Mesenchymal stem cell (in vitro differentiated cells and primary cell): ENCODE measurements around the gene LRRC28.

ENCODE experiments used
- DNase-seq: peaks from one replicate; pipeline ENCODE4 v3.0.0-alpha.2; 2013
- H2AFZ ChIP-seq: one replicate; pipeline ENCODE4 v1.6.1; 2013; ENCODE audit warnings: low read depth, mild to moderate bottlenecking, control low read depth, inconsistent platforms, low read length, moderate library complexity
- H2AK5ac ChIP-seq: 2 replicates; pipeline ENCODE4 v1.6.1; 2013; ENCODE audit warnings: low read length, moderate library complexity, mild to moderate bottlenecking, inconsistent platforms; ENCODE audit not compliant: severe bottlenecking
- H2BK120ac ChIP-seq: one replicate; pipeline ENCODE4 v1.6.1; 2013; ENCODE audit warnings: low read depth, mild to moderate bottlenecking, inconsistent platforms, low read length, moderate library complexity
- H2BK12ac ChIP-seq, 2 experiments: one replicate each; pipeline ENCODE4 v1.6.1; 2013; ENCODE audit warnings: inconsistent platforms in 2 of 2, low read length in 2 of 2, mild to moderate bottlenecking in 2 of 2, moderate library complexity in 2 of 2, control low read depth in 1 of 2
- H2BK15ac ChIP-seq: one replicate; pipeline ENCODE4 v1.6.1; 2013; ENCODE audit warnings: mild to moderate bottlenecking, low read depth, inconsistent platforms; ENCODE audit not compliant: poor library complexity, severe bottlenecking
- H2BK5ac ChIP-seq: 2 replicates; pipeline ENCODE4 v1.6.1; 2013; ENCODE audit warnings: low read depth, mild to moderate bottlenecking, low read length, control low read depth, inconsistent platforms; ENCODE audit not compliant: poor library complexity, severe bottlenecking
- H3K14ac ChIP-seq, 2 experiments: one replicate each; pipeline ENCODE4 v1.6.1; 2013; ENCODE audit warnings: inconsistent platforms in 2 of 2, low read length in 2 of 2, control low read depth in 1 of 2, mild to moderate bottlenecking in 1 of 2, moderate library complexity in 1 of 2
- H3K18ac ChIP-seq, 2 experiments: one replicate each; pipeline ENCODE4 v1.6.1; 2013; ENCODE audit warnings: inconsistent platforms in 2 of 2, low read length in 2 of 2, control low read depth in 1 of 2, low read depth in 1 of 2, mild to moderate bottlenecking in 1 of 2
- H3K23ac ChIP-seq, 2 experiments: one replicate each; pipeline ENCODE4 v1.6.1; 2013; ENCODE audit warnings: inconsistent platforms in 2 of 2, low read length in 2 of 2, mild to moderate bottlenecking in 2 of 2, moderate library complexity in 2 of 2, control low read depth in 1 of 2
- H3K27ac ChIP-seq: 2 replicates; pipeline ENCODE4 v1.5.1; 2013; ENCODE audit warnings: mild to moderate bottlenecking, moderate library complexity, low read length, control low read depth, inconsistent platforms; ENCODE audit not compliant: poor library complexity, severe bottlenecking
- H3K27me3 ChIP-seq, 2 experiments: 2 replicates each; pipeline versions ENCODE4 v1.6.1 to v1.7.0; 2013; ENCODE audit warnings: low read length in 2 of 2, mild to moderate bottlenecking in 2 of 2, moderate library complexity in 2 of 2, control low read depth in 1 of 2, inconsistent platforms in 1 of 2; ENCODE audit not compliant: control insufficient read depth in 1 of 2, insufficient read depth in 1 of 2
- H3K36me3 ChIP-seq, 2 experiments: 2 replicates each; pipeline versions ENCODE4 v1.6.1 to v1.7.0; 2013; ENCODE audit warnings: low read length in 2 of 2, control low read depth in 1 of 2, inconsistent platforms in 1 of 2, low read depth in 1 of 2, mild to moderate bottlenecking in 1 of 2; ENCODE audit not compliant: insufficient read depth in 2 of 2, control insufficient read depth in 1 of 2
- H3K4ac ChIP-seq, 2 experiments: one replicate each; pipeline ENCODE4 v1.6.1; 2013; ENCODE audit warnings: inconsistent platforms in 2 of 2, low read length in 2 of 2, mild to moderate bottlenecking in 2 of 2, moderate library complexity in 2 of 2, control low read depth in 1 of 2, low read depth in 1 of 2
- H3K4me1 ChIP-seq: 2 replicates; pipeline ENCODE4 v1.6.1; 2013; ENCODE audit warnings: low read depth, low read length, control low read depth; ENCODE audit not compliant: control insufficient read depth, insufficient read depth
- H3K4me2 ChIP-seq: 2 replicates; pipeline ENCODE4 v1.6.1; 2013; ENCODE audit warnings: low read length, mild to moderate bottlenecking, inconsistent platforms; ENCODE audit not compliant: poor library complexity, severe bottlenecking
- H3K4me3 ChIP-seq, 2 experiments: 2 replicates each; pipeline versions ENCODE4 v1.5.1 to v1.7.0; 2013; ENCODE audit warnings: low read length in 2 of 2, mild to moderate bottlenecking in 2 of 2, control low read depth in 1 of 2, low read depth in 1 of 2; ENCODE audit not compliant: insufficient read depth in 1 of 2
- H3K79me1 ChIP-seq: replicated peaks from 2 replicates; pipeline ENCODE4 v1.6.1; 2013; ENCODE audit warnings: mild to moderate bottlenecking, control low read depth, low read length, inconsistent platforms; ENCODE audit not compliant: poor library complexity, severe bottlenecking
- H3K9ac ChIP-seq: 2 replicates; pipeline ENCODE4 v1.7.0; 2013; ENCODE audit warnings: mild to moderate bottlenecking, low read length, moderate library complexity
- H3K9me3 ChIP-seq: 2 replicates; pipeline ENCODE4 v1.7.0; 2013; ENCODE audit warnings: mild to moderate bottlenecking, low read length; ENCODE audit not compliant: control insufficient read depth
- H4K8ac ChIP-seq: one replicate; pipeline ENCODE4 v1.6.1; 2013; ENCODE audit warnings: inconsistent platforms, mild to moderate bottlenecking, low read length, moderate library complexity
- H4K91ac ChIP-seq: one replicate; pipeline ENCODE4 v1.6.1; 2013; ENCODE audit warnings: mild to moderate bottlenecking, low read length, inconsistent platforms
- WGBS: methylation state at CpG from one replicate; pipeline ENCODE4 v1.1.7; 2013; ENCODE audit warnings: mixed read lengths; 5-methylcytosine and 5-hydroxymethylcytosine counted together

LRRC28 gene

DNA sequence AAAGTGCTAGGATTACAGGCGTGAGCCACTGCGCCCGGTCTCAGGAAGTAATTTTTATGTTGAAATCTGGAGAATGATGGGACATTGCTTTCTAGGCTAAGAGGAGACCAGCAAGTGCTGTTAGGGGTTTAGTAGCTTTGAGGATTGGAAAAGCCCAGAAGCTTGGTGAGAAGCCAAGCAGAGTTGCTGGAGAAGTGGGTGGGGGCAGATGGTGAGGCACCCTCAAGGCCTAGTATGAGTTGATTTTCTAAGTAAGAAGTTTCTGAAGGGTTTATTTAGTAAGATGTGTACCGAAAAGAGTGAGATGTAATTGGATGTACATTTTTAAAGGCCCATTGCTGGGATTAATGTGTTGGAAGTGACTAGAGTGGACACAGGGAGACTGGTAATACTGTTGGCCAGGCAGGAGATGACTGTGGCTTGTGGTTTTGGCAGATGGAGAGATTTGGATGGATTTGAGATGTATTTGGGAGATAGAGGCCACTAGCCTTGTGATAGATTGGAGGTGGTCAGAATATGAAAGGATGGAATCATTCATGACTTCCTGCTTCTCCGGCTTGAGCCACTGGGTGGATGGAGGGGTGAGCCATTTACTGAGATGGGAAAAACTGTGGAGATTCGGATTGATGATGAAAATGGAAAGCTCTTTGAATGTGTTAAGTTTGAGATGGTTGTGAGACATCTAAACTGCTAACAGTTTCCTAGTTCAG, 2.3 kb downstream of the LRRC28 start:
- Histone ChIP-seq H3K23ac (no peak overlapping the region), H3K18ac (no peak overlapping the region), H3K4me1 (peaks cover 5% of the 10 kb centered on the region), H3K27me3 (no peaks in the 10 kb centered on the region), H3K27ac (no peak overlapping the region), H3K4me3 (peak overlapping the region in 1 of 2 experiments; percentile 42), H2AK5ac (peak overlapping the region; percentile 56), H4K8ac (no peak overlapping the region), H3K36me3 (peaks cover 3 to 26% of the 10 kb centered on the region in 2 experiments), H3K14ac (no peak overlapping the region), H3K4me2 (no peak overlapping the region), H2BK5ac (no peak overlapping the region), H2BK120ac (no peak overlapping the region), H2BK15ac (no peak overlapping the region), H2BK12ac (no peak overlapping the region), H3K4ac (no peak overlapping the region), H3K79me1 (peaks cover 17% of the 10 kb centered on the region), H4K91ac (no peak overlapping the region), H3K9ac (peak overlapping the region; percentile 37), H2AFZ (no peak overlapping the region), H3K9me3 (no peaks in the 10 kb centered on the region)
- DNase-seq = peak; percentile 30
- WGBS = 87% methylated on average over 5 of the region's 6 CpGs

DNA sequence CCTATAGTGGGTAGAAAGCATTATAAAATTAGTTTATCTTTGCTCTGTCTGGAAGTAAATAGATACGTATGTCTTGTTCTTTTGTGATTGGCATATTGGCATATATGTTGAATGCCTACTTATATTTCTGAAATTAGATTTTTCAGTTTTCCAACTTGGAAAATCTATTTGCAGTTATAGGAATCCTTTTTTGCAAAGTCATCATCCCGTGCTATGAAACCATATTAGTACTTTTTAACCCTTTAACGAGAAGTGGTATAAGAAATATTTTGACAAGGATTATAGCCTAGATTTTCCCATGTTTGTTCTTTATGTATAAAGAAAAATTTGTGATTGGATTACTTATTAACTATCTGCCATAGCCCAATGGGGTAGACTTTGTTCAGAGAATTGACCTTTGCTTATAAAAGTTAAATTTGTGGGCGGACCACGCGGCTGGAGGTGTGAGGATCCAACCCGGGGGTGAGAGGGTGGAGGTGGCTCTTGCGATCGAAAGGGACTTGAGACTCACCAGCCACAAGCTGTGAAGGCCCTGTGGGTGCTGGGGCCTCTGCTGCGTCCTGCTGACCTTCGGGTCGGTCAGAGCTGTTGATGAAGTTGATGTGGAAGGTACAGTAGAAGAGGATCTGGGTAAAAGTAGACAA, 5.9 kb downstream of the LRRC28 start:
- Histone ChIP-seq H3K4ac (no peak overlapping the region), H3K4me1 (peaks cover 5% of the 10 kb centered on the region), H3K27ac (no peak overlapping the region), H2BK12ac (no peak overlapping the region), H3K9ac (no peak overlapping the region), H4K91ac (no peak overlapping the region), H3K9me3 (no peaks in the 10 kb centered on the region), H3K36me3 (peaks cover 3 to 28% of the 10 kb centered on the region in 2 experiments), H2BK5ac (no peak overlapping the region), H3K4me3 (no peak overlapping the region), H3K27me3 (no peaks in the 10 kb centered on the region), H2AK5ac (no peak overlapping the region), H3K79me1 (peaks cover 20% of the 10 kb centered on the region), H4K8ac (no peak overlapping the region), H2BK15ac (no peak overlapping the region), H3K18ac (no peak overlapping the region), H3K4me2 (no peak overlapping the region), H3K14ac (no peak overlapping the region), H2AFZ (no peak overlapping the region), H3K23ac (no peak overlapping the region), H2BK120ac (peak overlapping the region; percentile 49)
- WGBS = 95% methylated on average over 10 of the region's 12 CpGs
- no peak for DNase-seq

DNA sequence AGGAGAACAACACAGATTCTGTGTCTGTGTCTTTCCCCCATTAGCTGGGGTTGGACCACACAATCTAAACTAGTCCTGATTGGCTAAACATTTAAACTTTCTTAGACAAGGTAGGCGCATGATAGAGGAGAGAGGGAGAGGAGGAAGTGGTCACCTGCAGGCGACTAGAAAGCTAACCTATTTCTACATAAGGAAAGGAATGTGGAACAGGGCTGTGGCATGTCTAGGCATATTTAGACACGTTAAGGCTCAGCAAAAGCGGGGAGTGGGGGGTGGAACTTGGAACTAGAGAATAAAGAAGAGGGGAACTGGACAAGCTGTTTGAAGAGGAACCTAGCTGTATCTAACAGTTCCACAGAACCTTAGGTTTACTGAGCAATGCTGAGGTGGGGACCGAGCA, 12.8 kb downstream of the LRRC28 start:
- H3K36me3 ChIP-seq = peaks cover 0 to 8% of the 10 kb centered on the region in 2 experiments
- H4K91ac ChIP-seq = no peak overlapping the region
- no peak overlapping the region for H2AFZ ChIP-seq
- no peak overlapping the region for H3K23ac ChIP-seq
- H2BK15ac ChIP-seq = no peak overlapping the region
- no peak for DNase-seq
- H3K18ac ChIP-seq = no peak overlapping the region
- no peak overlapping the region for H3K14ac ChIP-seq
- H3K79me1 ChIP-seq = peaks cover 11% of the 10 kb centered on the region
- no peak overlapping the region for H2BK120ac ChIP-seq
- no peak overlapping the region for H2BK5ac ChIP-seq
- no peaks in the 10 kb centered on the region for H3K4me1 ChIP-seq
- no peak overlapping the region for H3K27ac ChIP-seq
- 87% methylated on average over 5 of the region's 5 CpGs for WGBS
- H3K4me3 ChIP-seq = no peak overlapping the region
- H3K27me3 ChIP-seq = no peaks in the 10 kb centered on the region
- no peak overlapping the region for H3K4me2 ChIP-seq
- H3K9me3 ChIP-seq = no peaks in the 10 kb centered on the region
- H3K9ac ChIP-seq = no peak overlapping the region
- H2AK5ac ChIP-seq = no peak overlapping the region
- no peak overlapping the region for H3K4ac ChIP-seq
- H4K8ac ChIP-seq = no peak overlapping the region
- H2BK12ac ChIP-seq = no peak overlapping the region

- H3K27ac ChIP-seq = no peak overlapping the region
- 80% methylated on average over 1 of the region's 3 CpGs for WGBS
Measured at GRCh38 chr15:99265541-99266070, 14.3 kb downstream of the LRRC28 start.

More at GRCh38 chr15:99265541-99266070, 14.3 kb downstream of the LRRC28 start:
- Histone ChIP-seq H3K79me1 (peaks cover 7% of the 10 kb centered on the region), H3K4me2 (no peak overlapping the region), H3K36me3 (peaks cover 0 to 8% of the 10 kb centered on the region in 2 experiments), H4K8ac (no peak overlapping the region), H2AK5ac (no peak overlapping the region), H3K9ac (no peak overlapping the region), H3K4me3 (no peak overlapping the region), H3K4ac (no peak overlapping the region), H3K23ac (no peak overlapping the region), H2BK5ac (no peak overlapping the region), H3K4me1 (no peaks in the 10 kb centered on the region), H3K18ac (no peak overlapping the region), H3K14ac (no peak overlapping the region), H4K91ac (no peak overlapping the region), H3K9me3 (no peaks in the 10 kb centered on the region), H3K27me3 (no peaks in the 10 kb centered on the region), H2BK120ac (no peak overlapping the region), H2AFZ (no peak overlapping the region), H2BK15ac (no peak overlapping the region), H2BK12ac (no peak overlapping the region)
- no peak for DNase-seq
